G401 (cell line): ENCODE measurements around the gene CLEC18C. TPM values are rescaled to one million over a fixed set of nuclear protein-coding genes. Genes with fewer than 3 reads are reported as not detected.
"Not testable (repeated sequence)": the region's sequence is repeated elsewhere in the genome, so short reads cannot be mapped to it uniquely, and the experiment has no call there.

Experiments
- DNase-seq: peaks from one replicate; pipeline ENCODE4 v3.0.0-alpha.2; 2015; ENCODE audit warnings: low spot score
- in situ Hi-C: cut with HindIII; loops from 2 replicates; pipeline ENCODE4 v1.10.0; 2016; ENCODE audit warnings: low sequenced_read_pairs, mixed read lengths
- total RNA-seq: library from RNA; depleted of rRNA; stranded (reverse); fragments of >200 nt; shearing (Covaris generic); gene quantifications from 2 replicates; pipeline ENCODE4 v1.2.3, GENCODE V29; 2014

Gene CLEC18C
- total RNA-seq, 1 experiment from 2014 or later, result not detected

- in situ Hi-C loops, result no loop called here
- no peak for DNase-seq
Measured at GRCh38 chr16:70157477-70158260, 15.9 kb upstream of the CLEC18C start.

- no peak for DNase-seq
- in situ Hi-C loops, result no loop called here
Measured at GRCh38 chr16:70158261-70158939, 15.2 kb upstream of the CLEC18C start.

- no peak for DNase-seq
- in situ Hi-C loops, result no loop called here
Measured at GRCh38 chr16:70159355-70160348, 13.9 kb upstream of the CLEC18C start.

- no peak for DNase-seq
- in situ Hi-C loops, result no loop called here
Measured at GRCh38 chr16:70160388-70160787, 13.2 kb upstream of the CLEC18C start.

GRCh38 chr16:70160821-70161220 lies 12.8 kb upstream of the CLEC18C start:
- in situ Hi-C loops, result no loop called here
- peak; percentile 52 for DNase-seq

- DNase-seq, result no peak
- in situ Hi-C loops, result no loop called here
Measured at GRCh38 chr16:70161350-70161749, 12.2 kb upstream of the CLEC18C start.

GRCh38 chr16:70162041-70162451 lies 11.5 kb upstream of the CLEC18C start:
- in situ Hi-C loops, result no loop called here
- DNase-seq, result no peak

- in situ Hi-C loops, result no loop called here
- no peak for DNase-seq
Measured at GRCh38 chr16:70163596-70163995, 10.0 kb upstream of the CLEC18C start.

GRCh38 chr16:70166688-70167087 lies 6.9 kb upstream of the CLEC18C start:
- DNase-seq, in situ Hi-C loops: not testable (repeated sequence)

- DNase-seq, in situ Hi-C loops: not testable (repeated sequence)
Measured at GRCh38 chr16:70173916-70174315, 329 bp downstream of the CLEC18C start.

GRCh38 chr16:70174387-70174932 lies 873 bp downstream of the CLEC18C start:
- DNase-seq, in situ Hi-C loops: not testable (repeated sequence)

- in situ Hi-C loops, DNase-seq: not testable (repeated sequence)
Measured at GRCh38 chr16:70187858-70188607, 14.4 kb downstream of the CLEC18C start.

- in situ Hi-C loops, result not testable (repeated sequence)
Measured at GRCh38 chr16:70188608-70188915, 15.0 kb downstream of the CLEC18C start.

GRCh38 chr16:70190574-70190973 lies 17.0 kb downstream of the CLEC18C start:
- DNase-seq, in situ Hi-C loops: not testable (repeated sequence)

More at GRCh38 chr16:70188608-70188915, 15.0 kb downstream of the CLEC18C start:
- not testable (repeated sequence) for DNase-seq

- in situ Hi-C loops, result not testable (repeated sequence)
- peak; percentile 35 for DNase-seq
Measured at GRCh38 chr16:70196683-70197300, 23.2 kb downstream of the CLEC18C start.

- in situ Hi-C loops, DNase-seq: not testable (repeated sequence)
Measured at GRCh38 chr16:70197611-70198010, 24.0 kb downstream of the CLEC18C start.

GRCh38 chr16:70198230-70198629 lies 24.6 kb downstream of the CLEC18C start:
- in situ Hi-C loops, DNase-seq: not testable (repeated sequence)

GRCh38 chr16:70198666-70199065 lies 25.1 kb downstream of the CLEC18C start:
- in situ Hi-C loops, DNase-seq: not testable (repeated sequence)
